Lung (tissue), 12 donors: ENCODE data around the gene BTG4. TPM values are rescaled to one million over a fixed set of nuclear protein-coding genes. Genes with fewer than 3 reads are reported as not detected.

Experiments used
- ATAC-seq: fragments of 200-7000 bp; cut with Tn5 transposase; one replicate; pipeline ENCODE4 v1.9.1; 2020; ENCODE audit warnings: moderate number of reproducible peaks; ENCODE audit not compliant: insufficient read depth, low FRiP score
- DNase-seq, 3 donors: peaks; one replicate each; pipeline ENCODE4 v3.0.0-alpha.2; 2013 to 2017
- H3K27ac ChIP-seq, 2 donors: one replicate each; pipeline ENCODE4 v1.5.1; 2013; ENCODE audit warnings: mild to moderate bottlenecking in 2 of 2, moderate library complexity in 2 of 2, control low read depth in 1 of 2, inconsistent platforms in 1 of 2, low read depth in 1 of 2, low read length in 1 of 2
- H3K27me3 ChIP-seq, 3 donors: one replicate each; pipeline ENCODE4 v1.5.1; 2013; ENCODE audit warnings: low read length in 2 of 3; ENCODE audit not compliant: control insufficient read depth in 3 of 3, insufficient read depth in 3 of 3
- H3K36me3 ChIP-seq, 4 donors: one replicate each; pipeline ENCODE4 v1.5.1; 2013; ENCODE audit warnings: low read length in 4 of 4, mild to moderate bottlenecking in 1 of 4, moderate library complexity in 1 of 4; ENCODE audit not compliant: control insufficient read depth in 4 of 4, insufficient read depth in 4 of 4
- H3K4me1 ChIP-seq, 5 donors: one replicate each; pipeline ENCODE4 v1.5.1; 2013; ENCODE audit warnings: low read length in 5 of 5, mild to moderate bottlenecking in 2 of 5, moderate library complexity in 1 of 5; ENCODE audit not compliant: control insufficient read depth in 5 of 5, insufficient read depth in 5 of 5
- H3K4me3 ChIP-seq: one replicate; pipeline ENCODE4 v1.5.1; 2013; ENCODE audit warnings: mild to moderate bottlenecking, control low read depth, moderate library complexity
- H3K9ac ChIP-seq, 2 donors: one replicate each; pipeline ENCODE4 v1.5.1; 2013; ENCODE audit warnings: low read length in 2 of 2, control low read depth in 1 of 2; ENCODE audit not compliant: insufficient read depth in 1 of 2
- H3K9me3 ChIP-seq, 4 donors: one replicate each; pipeline ENCODE4 v1.5.1; 2013; ENCODE audit warnings: low read length in 3 of 4, mild to moderate bottlenecking in 1 of 4, moderate library complexity in 1 of 4; ENCODE audit not compliant: control insufficient read depth in 4 of 4, insufficient read depth in 3 of 4
- CTCF ChIP-seq: IDR thresholded peaks from 2 replicates; pipeline ENCODE4 v1.5.1; 2012; ENCODE audit warnings: mild to moderate bottlenecking; ENCODE audit errors: control extremely low read depth, extremely low read depth
- WGBS, 2 donors: extraction: QIAGEN DNeasy Blood & Tissue Kit; methylation state at CpG; one replicate each; pipeline ENCODE4 v1.1.7; 2013; 5-methylcytosine and 5-hydroxymethylcytosine counted together
- polyA plus RNA-seq, 2 donors: library from polyadenylated mRNA; stranded (reverse); fragments of 200-250 nt; gene quantifications; one replicate each; pipeline ENCODE4 v1.2.1, GENCODE V29; 2013
- total RNA-seq, 2 donors: library from RNA; depleted of rRNA in 1 of 2; stranded (reverse); fragments of >200 nt in 1 of 2; gene quantifications; one replicate each; pipeline ENCODE4 v1.2.1, GENCODE V29; 2014 to 2021
- donor health status: control.
- donor health status: control.
- donor health status: Bipolar disorder and iron deficiency.
- donor health status: healthy.
- donor health status: DM: yes; HTN: yes; CAD: no.

Gene BTG4
- total and polyA plus RNA-seq, 4 donors = 0.23 to 1.5 (median 0.52) TPM

DNA sequence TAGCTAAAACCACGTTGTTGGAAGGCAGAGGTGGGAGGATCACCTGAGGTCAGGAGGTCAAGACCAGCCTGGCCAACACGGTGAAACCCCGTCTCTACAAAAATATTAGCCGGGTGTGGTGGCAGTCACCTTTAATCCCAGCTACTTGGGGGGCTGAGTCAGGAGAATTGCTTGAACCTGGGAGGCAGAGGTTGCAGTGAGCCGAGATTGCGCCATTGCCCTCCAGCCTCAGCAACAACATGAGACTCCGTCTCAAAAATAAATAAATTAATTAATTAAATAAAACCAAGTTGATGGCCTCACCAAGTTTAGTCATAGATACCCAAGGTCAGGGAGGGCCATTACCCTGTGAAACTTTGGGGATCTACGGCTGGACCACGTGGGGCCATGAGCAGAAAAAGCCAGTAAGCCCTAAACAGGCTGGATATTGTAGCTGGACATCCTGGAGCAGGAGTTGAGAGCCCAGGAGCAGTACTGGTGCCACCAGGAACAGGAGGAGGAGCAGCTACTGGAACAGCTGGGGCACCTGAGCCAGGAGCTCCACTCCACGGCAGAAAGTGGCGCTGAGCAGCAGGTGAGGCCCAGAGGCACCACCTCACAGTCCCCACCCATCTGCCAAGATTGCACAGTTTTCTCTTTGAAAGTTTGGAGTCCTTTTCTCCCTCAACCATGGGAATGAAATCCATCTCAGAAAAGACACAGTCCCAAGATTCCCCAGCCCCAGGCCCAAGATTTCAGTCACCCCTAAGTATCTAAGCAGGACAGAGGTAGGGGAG lies 50.5 kb downstream of the BTG4 start:
- H3K9ac ChIP-seq = no peak overlapping the region
- H3K9me3 ChIP-seq = no peaks in the 10 kb centered on the region
- no peak overlapping the region for H3K27ac ChIP-seq
- no peak overlapping the region for H3K4me3 ChIP-seq
- H3K4me1 ChIP-seq = peaks cover 0 to 4% (median 0%) of the 10 kb centered on the region in 5 donors
- ATAC-seq = no peak
- whole genome bisulfite sequencing, 2 donors = 84 to 87% methylated on average over 11 of the region's 11 CpGs
- DNase-seq = no peak
- H3K36me3 ChIP-seq = no peaks in the 10 kb centered on the region
- no peak for TF ChIP-seq CTCF
- peaks cover 0 to 2% (median 0%) of the 10 kb centered on the region in 3 donors for H3K27me3 ChIP-seq

DNA sequence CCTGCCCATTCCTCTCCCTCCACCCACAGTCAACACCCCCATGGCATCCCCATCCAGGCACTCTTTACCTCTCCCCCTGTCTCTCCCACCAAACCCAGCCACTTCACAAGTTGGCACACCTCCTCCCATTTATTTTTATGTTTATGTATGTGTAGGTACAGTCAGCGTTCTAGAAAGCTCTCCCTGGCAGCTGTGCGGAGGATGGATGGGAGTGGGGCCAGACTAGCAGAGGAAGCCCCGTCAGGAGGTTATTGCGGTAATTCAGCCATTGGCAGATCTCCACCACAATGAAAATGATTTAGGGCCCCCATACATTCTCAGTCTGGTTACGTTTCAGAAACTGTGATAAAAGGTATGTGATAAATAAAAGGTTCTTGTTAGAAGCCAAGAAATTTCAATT lies 51.3 kb downstream of the BTG4 start:
- WGBS, 2 donors = 36 to 38% methylated on average over 5 of the region's 5 CpGs
- no peak for ATAC-seq

DNA sequence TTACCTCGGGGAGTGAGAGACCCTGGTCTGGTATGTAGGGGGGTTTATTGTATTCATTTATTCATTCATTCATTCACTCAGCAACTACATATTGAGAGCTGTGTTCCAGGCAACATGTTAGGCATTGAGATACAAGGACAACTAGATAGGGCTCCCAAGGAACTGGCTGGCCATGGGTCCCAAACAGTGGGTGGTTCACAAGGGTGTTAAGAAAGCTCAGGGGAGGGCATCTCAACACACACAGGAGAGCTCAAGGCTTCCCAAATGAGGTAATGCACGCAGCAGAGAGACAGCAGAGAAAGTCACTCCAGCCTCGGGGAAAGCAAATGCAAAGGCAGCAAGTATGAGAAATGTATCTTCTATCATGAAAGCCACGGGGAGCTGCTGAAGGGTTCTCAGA lies 51.8 kb downstream of the BTG4 start:
- Histone ChIP-seq H3K4me1 (peaks cover 0 to 4% (median 0%) of the 10 kb centered on the region in 5 donors), H3K36me3 (no peaks in the 10 kb centered on the region), H3K9me3 (no peaks in the 10 kb centered on the region), H3K27me3 (peaks cover 0 to 2% (median 0%) of the 10 kb centered on the region in 3 donors), H3K9ac (no peak overlapping the region), H3K4me3 (no peak overlapping the region), H3K27ac (no peak overlapping the region)
- TF ChIP-seq CTCF = no peak
- 80 to 83% methylated on average over 4 of the region's 4 CpGs for WGBS, 2 donors
- ATAC-seq (no peak), DNase-seq (no peak)

More for the DNA sequence above, 51.3 kb downstream of the BTG4 start:
- no peak for DNase-seq
- Histone ChIP-seq H3K36me3 (no peaks in the 10 kb centered on the region), H3K4me1 (peaks cover 0 to 4% (median 0%) of the 10 kb centered on the region in 5 donors), H3K9ac (no peak overlapping the region), H3K9me3 (no peaks in the 10 kb centered on the region), H3K27me3 (peaks cover 0 to 2% (median 0%) of the 10 kb centered on the region in 3 donors), H3K4me3 (no peak overlapping the region), H3K27ac (no peak overlapping the region)
- no peak for TF ChIP-seq CTCF
